ENCODE results near the gene DCLK2.

DNA sequence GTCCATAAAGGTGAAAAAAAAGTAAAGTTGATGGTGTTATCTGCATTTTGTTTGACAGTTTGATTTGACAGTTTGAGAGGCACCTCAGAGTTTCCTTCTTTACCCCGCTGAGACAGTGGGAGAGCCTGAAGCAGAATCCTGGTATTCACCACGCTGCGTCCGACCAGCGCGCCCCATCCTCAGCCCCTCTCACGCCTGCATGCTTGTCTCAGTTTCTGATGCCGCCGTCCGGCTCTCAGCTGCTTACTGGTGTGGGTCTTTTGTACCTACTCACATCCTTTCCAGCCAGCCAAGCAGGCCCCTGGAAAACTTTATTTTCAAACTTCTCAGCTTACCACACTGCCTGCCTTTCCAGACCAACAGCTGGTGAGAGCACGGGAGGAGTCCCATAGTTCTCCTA lies 175.2 kb downstream of the DCLK2 start:
- TF ChIP-seq, protein P1, sequence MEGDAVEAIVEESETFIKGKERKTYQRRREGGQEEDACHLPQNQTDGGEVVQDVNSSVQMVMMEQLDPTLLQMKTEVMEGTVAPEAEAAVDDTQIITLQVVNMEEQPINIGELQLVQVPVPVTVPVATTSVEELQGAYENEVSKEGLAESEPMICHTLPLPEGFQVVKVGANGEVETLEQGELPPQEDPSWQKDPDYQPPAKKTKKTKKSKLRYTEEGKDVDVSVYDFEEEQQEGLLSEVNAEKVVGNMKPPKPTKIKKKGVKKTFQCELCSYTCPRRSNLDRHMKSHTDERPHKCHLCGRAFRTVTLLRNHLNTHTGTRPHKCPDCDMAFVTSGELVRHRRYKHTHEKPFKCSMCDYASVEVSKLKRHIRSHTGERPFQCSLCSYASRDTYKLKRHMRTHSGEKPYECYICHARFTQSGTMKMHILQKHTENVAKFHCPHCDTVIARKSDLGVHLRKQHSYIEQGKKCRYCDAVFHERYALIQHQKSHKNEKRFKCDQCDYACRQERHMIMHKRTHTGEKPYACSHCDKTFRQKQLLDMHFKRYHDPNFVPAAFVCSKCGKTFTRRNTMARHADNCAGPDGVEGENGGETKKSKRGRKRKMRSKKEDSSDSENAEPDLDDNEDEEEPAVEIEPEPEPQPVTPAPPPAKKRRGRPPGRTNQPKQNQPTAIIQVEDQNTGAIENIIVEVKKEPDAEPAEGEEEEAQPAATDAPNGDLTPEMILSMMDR (IDR thresholded peaks at IDR 0.05; ENCODE audit: low read depth, low read length): no peak
- TF ChIP-seq, protein P2, sequence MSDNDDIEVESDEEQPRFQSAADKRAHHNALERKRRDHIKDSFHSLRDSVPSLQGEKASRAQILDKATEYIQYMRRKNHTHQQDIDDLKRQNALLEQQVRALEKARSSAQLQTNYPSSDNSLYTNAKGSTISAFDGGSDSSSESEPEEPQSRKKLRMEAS (IDR thresholded peaks at IDR 0.05; ENCODE audit: low read depth, low read length): no peak
- TF ChIP-seq POLR2A (IDR thresholded peaks at IDR 0.05; ENCODE audit: extremely low read depth, insufficient read length): no peak
- no peak for TF ChIP-seq MYC (IDR thresholded peaks at IDR 0.05; ENCODE audit: low read depth, low read length)
